OCI-LY1 (cell line): Measurements from ENCODE around the gene SLCO3A1.

Experiments
- H2AFZ ChIP-seq: fragments of 200-600 bp; sonication (generic), shearing (Covaris generic); 2 replicates; pipeline ENCODE4 v1.6.0; 2014; ENCODE audit warnings: antibody characterized with exemption, mild to moderate bottlenecking, low read length
- H3F3A ChIP-seq: fragments of 200-600 bp; sonication (generic), shearing (Covaris generic); 2 replicates; pipeline ENCODE4 v1.6.0; 2014; ENCODE audit warnings: mild to moderate bottlenecking, antibody characterized with exemption, low read length, moderate library complexity; ENCODE audit not compliant: insufficient read depth
- H3K27ac ChIP-seq: fragments of 200-600 bp; sonication (generic); 2 replicates; pipeline ENCODE4 v1.5.1; 2014; ENCODE audit warnings: low read length, mixed run types, mild to moderate bottlenecking, low read depth; ENCODE audit not compliant: poor library complexity, severe bottlenecking
- H3K27me3 ChIP-seq: fragments of 200-600 bp; sonication (generic); 2 replicates; pipeline ENCODE4 v1.6.0; 2014; ENCODE audit warnings: antibody characterized with exemption, mild to moderate bottlenecking, low read length, moderate library complexity; ENCODE audit not compliant: insufficient read depth
- H3K36me3 ChIP-seq: fragments of 200-600 bp; sonication (generic); 2 replicates; pipeline ENCODE4 v1.6.1; 2014; ENCODE audit warnings: mild to moderate bottlenecking, antibody characterized with exemption, low read length, moderate library complexity, mixed read lengths; ENCODE audit not compliant: insufficient read depth
- H3K4me1 ChIP-seq: fragments of 200-600 bp; sonication (generic); 2 replicates; pipeline ENCODE4 v1.5.1; 2014; ENCODE audit warnings: mild to moderate bottlenecking, low read length, moderate library complexity; ENCODE audit not compliant: insufficient read depth, severe bottlenecking
- H3K4me2 ChIP-seq: fragments of 200-600 bp; sonication (generic), shearing (Covaris generic); 2 replicates; pipeline ENCODE4 v1.6.1; 2014; ENCODE audit warnings: low read length
- H3K4me3 ChIP-seq: fragments of 200-600 bp; sonication (generic); 2 replicates; pipeline ENCODE4 v1.5.1; 2014; ENCODE audit warnings: low read length, low read depth, mild to moderate bottlenecking, mixed read lengths; ENCODE audit not compliant: poor library complexity, severe bottlenecking
- H3K79me2 ChIP-seq: fragments of 200-600 bp; shearing (Covaris generic); 2 replicates; pipeline ENCODE4 v1.6.1; 2016; ENCODE audit warnings: mixed run types, low read length, mixed read lengths; ENCODE audit not compliant: insufficient read depth
- H3K9ac ChIP-seq: fragments of 200-600 bp; sonication (generic), shearing (Covaris generic); 2 replicates; pipeline ENCODE4 v1.6.1; 2014; ENCODE audit warnings: mild to moderate bottlenecking, low read length, mixed read lengths
- H3K9me2 ChIP-seq: fragments of 200-600 bp; sonication (generic), shearing (Covaris generic); 2 replicates; pipeline ENCODE4 v1.6.1; 2014; ENCODE audit warnings: low read depth, mild to moderate bottlenecking, low read length, mixed read lengths
- H3K9me3 ChIP-seq: fragments of 200-600 bp; shearing (Covaris generic); 2 replicates; pipeline ENCODE4 v1.6.1; 2014; ENCODE audit warnings: low read length, mixed read lengths
- H4K20me1 ChIP-seq: fragments of 200-600 bp; sonication (generic), shearing (Covaris generic); 2 replicates; pipeline ENCODE4 v1.6.0; 2016; ENCODE audit warnings: mild to moderate bottlenecking, low read length; ENCODE audit not compliant: insufficient read depth
- CTCF ChIP-seq: fragments of 200-600 bp; sonication (generic), shearing (Covaris generic); IDR thresholded peaks from 2 replicates; pipeline ENCODE4 v1.5.1; 2017; ENCODE audit warnings: mild to moderate bottlenecking, antibody characterized with exemption, low read length, moderate library complexity, mixed read lengths
- EZH2 ChIP-seq: fragments of 200-600 bp; sonication (generic), shearing (Covaris generic); IDR thresholded peaks from 2 replicates; pipeline ENCODE4 v1.8.0; 2017; ENCODE audit warnings: borderline replicate concordance, mixed run types, mild to moderate bottlenecking, antibody characterized with exemption, low read length, moderate library complexity, mixed read lengths

SLCO3A1 gene

DNA sequence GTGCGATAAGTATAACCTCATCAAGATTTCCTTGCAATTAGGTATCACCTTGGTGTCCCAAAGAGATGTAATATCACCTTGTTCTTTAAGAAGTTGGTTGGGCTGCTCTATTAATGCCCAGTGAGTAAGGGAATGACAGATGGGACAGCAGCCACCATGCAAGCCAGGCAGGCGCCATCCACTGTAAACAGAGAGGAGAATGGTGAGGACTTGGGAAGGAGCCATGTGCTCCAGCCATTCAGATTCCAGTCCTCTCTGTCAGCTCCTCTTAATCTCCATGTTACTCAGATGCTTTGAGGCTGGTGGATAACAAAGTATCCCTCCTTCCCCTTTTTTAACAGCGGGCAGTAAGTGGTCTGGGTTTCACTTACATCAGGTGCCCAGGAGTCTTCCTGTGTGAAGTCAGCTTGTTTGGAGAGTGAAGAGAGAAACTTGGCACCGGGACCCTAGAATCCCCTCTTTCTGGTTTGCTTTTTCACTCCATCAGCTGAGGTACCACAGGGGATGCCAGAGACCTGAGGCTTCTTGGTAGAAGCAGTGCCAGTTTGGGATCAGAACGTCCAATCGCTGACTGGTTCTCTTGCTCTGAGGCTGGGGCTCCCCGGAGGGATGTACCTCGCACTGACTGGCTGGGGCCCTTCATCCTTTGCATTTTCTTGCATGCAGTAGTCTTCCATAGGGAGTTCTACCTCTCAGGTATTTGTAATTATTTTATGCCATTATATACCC is 29.5 kb downstream of the SLCO3A1 start:
- no peaks in the 10 kb centered on the region for H3K9me2 ChIP-seq
- H3K27ac ChIP-seq, result no peak overlapping the region
- no peaks in the 10 kb centered on the region; the same call in 1 of the 2 replicates for H4K20me1 ChIP-seq
- no peak for TF ChIP-seq CTCF
- TF ChIP-seq EZH2, result no peak
- H3F3A ChIP-seq, result no peaks in the 10 kb centered on the region
- no peak overlapping the region for H3K9ac ChIP-seq
- no peaks in the 10 kb centered on the region for H3K36me3 ChIP-seq
- no peak overlapping the region for H3K4me3 ChIP-seq
- no peak overlapping the region for H3K4me2 ChIP-seq
- no peaks in the 10 kb centered on the region for H3K9me3 ChIP-seq
- no peaks in the 10 kb centered on the region for H3K4me1 ChIP-seq
- H3K79me2 ChIP-seq, result no peaks in the 10 kb centered on the region
- no peaks in the 10 kb centered on the region; the same call in 1 of the 2 replicates for H3K27me3 ChIP-seq
- no peak overlapping the region for H2AFZ ChIP-seq

DNA sequence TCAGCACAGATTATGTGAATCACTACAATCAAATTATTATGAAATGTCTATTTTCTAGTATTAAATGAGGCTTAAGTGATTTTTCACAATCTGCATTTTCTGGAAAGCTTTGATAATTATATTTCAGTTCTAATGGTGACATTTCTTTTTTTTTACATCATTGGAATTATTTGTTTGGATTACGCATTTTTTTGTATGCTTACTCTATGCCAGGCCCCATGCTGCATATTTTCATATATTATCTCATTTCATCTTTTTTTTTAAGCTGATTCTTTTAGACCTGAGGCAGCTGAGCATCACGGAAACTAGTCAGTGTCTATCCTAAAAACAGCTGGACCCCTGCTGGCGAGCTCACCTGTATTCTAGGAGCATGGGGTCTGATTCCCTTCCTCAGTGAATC is 31.1 kb downstream of the SLCO3A1 start:
- Histone ChIP-seq H3K9me3 (no peaks in the 10 kb centered on the region), H3K9me2 (no peaks in the 10 kb centered on the region), H3K27me3 (no peaks in the 10 kb centered on the region; the same call in 1 of the 2 replicates), H3K36me3 (no peaks in the 10 kb centered on the region), H3K9ac (no peak overlapping the region), H3F3A (no peaks in the 10 kb centered on the region), H3K27ac (no peak overlapping the region), H3K4me3 (no peak overlapping the region), H3K4me2 (no peak overlapping the region), H3K79me2 (no peaks in the 10 kb centered on the region), H2AFZ (no peak overlapping the region), H3K4me1 (no peaks in the 10 kb centered on the region), H4K20me1 (no peaks in the 10 kb centered on the region; the same call in 1 of the 2 replicates)
- TF ChIP-seq EZH2 (no peak), CTCF (no peak)

- Histone ChIP-seq H3K27ac (no peak overlapping the region), H3K27me3 (no peaks in the 10 kb centered on the region; the same call in 1 of the 2 replicates), H3K9me3 (no peaks in the 10 kb centered on the region), H3K4me2 (no peak overlapping the region), H3K4me1 (no peaks in the 10 kb centered on the region), H3F3A (no peaks in the 10 kb centered on the region), H3K9ac (no peak overlapping the region), H2AFZ (no peak overlapping the region), H3K9me2 (no peaks in the 10 kb centered on the region), H3K4me3 (no peak overlapping the region), H3K79me2 (no peaks in the 10 kb centered on the region), H3K36me3 (no peaks in the 10 kb centered on the region), H4K20me1 (no peaks in the 10 kb centered on the region; the same call in 1 of the 2 replicates)
- TF ChIP-seq CTCF (no peak), EZH2 (no peak)
Observed at GRCh38 chr15:91885054-91885453, 31.5 kb downstream of the SLCO3A1 start.
